Mesothelial cell of epicardium (in vitro differentiated cells): ENCODE results near the gene HCAR1. TPM values are rescaled to one million over a fixed set of nuclear protein-coding genes. Genes with fewer than 3 reads are reported as not detected.
"Not testable (repeated sequence)": the region's sequence is repeated elsewhere in the genome, so short reads cannot be mapped to it uniquely, and the experiment has no call there.

ENCODE experiments used
- DNase-seq, 2 experiments: peaks; one replicate each; pipeline ENCODE4 v3.0.0; 2021; ENCODE audit warnings: low spot score in 2 of 2; ENCODE audit not compliant: unreplicated experiment in 2 of 2
- H3K27ac Mint-ChIP-seq: 2 replicates; pipeline ENCODE4 v1.8.0; 2021; ENCODE audit warnings: mixed read lengths
- H3K27me3 Mint-ChIP-seq: 2 replicates; pipeline ENCODE4 v1.8.0; 2021; ENCODE audit warnings: low read depth, mixed read lengths
- H3K36me3 Mint-ChIP-seq: 2 replicates; pipeline ENCODE4 v1.8.0; 2021; ENCODE audit warnings: mixed read lengths
- H3K4me1 Mint-ChIP-seq: 2 replicates; pipeline ENCODE4 v1.8.0; 2021; ENCODE audit warnings: mixed read lengths
- H3K4me3 Mint-ChIP-seq: 2 replicates; pipeline ENCODE4 v1.8.0; 2021; ENCODE audit warnings: mild to moderate bottlenecking, moderate library complexity, mixed read lengths
- H3K9me3 Mint-ChIP-seq: 2 replicates; pipeline ENCODE4 v1.8.0; 2021; ENCODE audit warnings: mixed read lengths
- CTCF ChIP-seq: fragments of 200-600 bp; sonication (generic); IDR thresholded peaks from one replicate; pipeline ENCODE4 v1.5.0; 2021; ENCODE audit warnings: antibody characterized with exemption; ENCODE audit not compliant: unreplicated experiment
- total RNA-seq: library from RNA; stranded (reverse); gene quantifications from 3 replicates; pipeline ENCODE4 v1.2.1, GENCODE V29; 2021

Gene HCAR1
- total RNA-seq, 1 donor from 2014 or later, result 1.2 TPM

- H3K9me3 Mint-ChIP-seq, H3K36me3 Mint-ChIP-seq, DNase-seq, H3K27me3 Mint-ChIP-seq: not testable (repeated sequence)
- Mint-ChIP-seq H3K4me1 (peaks cover 37% of the 10 kb centered on the region), H3K4me3 (peak within 1 kb of the TSS; percentile 33), H3K27ac (peak within 1 kb of the TSS; percentile 94)
These were observed 27.6 kb downstream of the HCAR1 start, which contains the start of gene HCAR2 for GRCh38 chr12:122702890-122703611. Gene HCAR2, minus strand, starts transcription at chr12:122703357. Its CDS starts 74 bp downstream, at chr12:122703283.

- not testable (repeated sequence) for DNase-seq, H3K36me3 Mint-ChIP-seq, H3K9me3 Mint-ChIP-seq, H3K27me3 Mint-ChIP-seq
- peak overlapping the region; percentile 94 for H3K27ac Mint-ChIP-seq
- H3K4me3 Mint-ChIP-seq, result peak overlapping the region; percentile 33
- peaks cover 43% of the 10 kb centered on the region for H3K4me1 Mint-ChIP-seq
These were observed 29.2 kb downstream of the HCAR1 start for GRCh38 chr12:122701481-122701880.

- not testable (repeated sequence) for H3K36me3 Mint-ChIP-seq, DNase-seq, H3K9me3 Mint-ChIP-seq, H3K27me3 Mint-ChIP-seq, H3K4me3 Mint-ChIP-seq
- Mint-ChIP-seq H3K27ac (peak overlapping the region; percentile 73), H3K4me1 (peaks cover 44% of the 10 kb centered on the region)
These were observed 30.5 kb downstream of the HCAR1 start for GRCh38 chr12:122700038-122700710.

- not testable (repeated sequence) for H3K27me3 Mint-ChIP-seq, H3K36me3 Mint-ChIP-seq, DNase-seq, H3K9me3 Mint-ChIP-seq, H3K4me3 Mint-ChIP-seq
- peaks cover 46% of the 10 kb centered on the region for H3K4me1 Mint-ChIP-seq
- peak overlapping the region; percentile 95 for H3K27ac Mint-ChIP-seq
These were observed 33.7 kb downstream of the HCAR1 start for GRCh38 chr12:122696922-122697321.

GRCh38 chr12:122691566-122691965, 39.1 kb downstream of the HCAR1 start:
- Mint-ChIP-seq H3K9me3 (no peaks in the 10 kb centered on the region), H3K27ac (peak overlapping the region; percentile 53), H3K4me1 (peaks cover 22% of the 10 kb centered on the region), H3K36me3 (no peaks in the 10 kb centered on the region), H3K27me3 (no peaks in the 10 kb centered on the region), H3K4me3 (no peak overlapping the region)
- no peak for DNase-seq
- TF ChIP-seq CTCF, result no peak

- Mint-ChIP-seq H3K27ac (no peak overlapping the region), H3K9me3 (no peaks in the 10 kb centered on the region), H3K4me3 (no peak overlapping the region), H3K36me3 (no peaks in the 10 kb centered on the region), H3K27me3 (no peaks in the 10 kb centered on the region), H3K4me1 (peaks cover 11% of the 10 kb centered on the region)
- no peak for DNase-seq
- TF ChIP-seq CTCF, result no peak
These were observed 42.4 kb downstream of the HCAR1 start for GRCh38 chr12:122688291-122688690.

- Mint-ChIP-seq H3K4me3 (no peak overlapping the region), H3K27me3 (no peaks in the 10 kb centered on the region), H3K27ac (peak overlapping the region; percentile 89), H3K4me1 (peaks cover 6% of the 10 kb centered on the region), H3K9me3 (no peaks in the 10 kb centered on the region), H3K36me3 (no peaks in the 10 kb centered on the region)
- no peak for TF ChIP-seq CTCF
- no peak for DNase-seq
These were observed 43.6 kb downstream of the HCAR1 start for GRCh38 chr12:122687086-122687485.
